ENCODE results near the gene AK8.

Gene AK8

DNA sequence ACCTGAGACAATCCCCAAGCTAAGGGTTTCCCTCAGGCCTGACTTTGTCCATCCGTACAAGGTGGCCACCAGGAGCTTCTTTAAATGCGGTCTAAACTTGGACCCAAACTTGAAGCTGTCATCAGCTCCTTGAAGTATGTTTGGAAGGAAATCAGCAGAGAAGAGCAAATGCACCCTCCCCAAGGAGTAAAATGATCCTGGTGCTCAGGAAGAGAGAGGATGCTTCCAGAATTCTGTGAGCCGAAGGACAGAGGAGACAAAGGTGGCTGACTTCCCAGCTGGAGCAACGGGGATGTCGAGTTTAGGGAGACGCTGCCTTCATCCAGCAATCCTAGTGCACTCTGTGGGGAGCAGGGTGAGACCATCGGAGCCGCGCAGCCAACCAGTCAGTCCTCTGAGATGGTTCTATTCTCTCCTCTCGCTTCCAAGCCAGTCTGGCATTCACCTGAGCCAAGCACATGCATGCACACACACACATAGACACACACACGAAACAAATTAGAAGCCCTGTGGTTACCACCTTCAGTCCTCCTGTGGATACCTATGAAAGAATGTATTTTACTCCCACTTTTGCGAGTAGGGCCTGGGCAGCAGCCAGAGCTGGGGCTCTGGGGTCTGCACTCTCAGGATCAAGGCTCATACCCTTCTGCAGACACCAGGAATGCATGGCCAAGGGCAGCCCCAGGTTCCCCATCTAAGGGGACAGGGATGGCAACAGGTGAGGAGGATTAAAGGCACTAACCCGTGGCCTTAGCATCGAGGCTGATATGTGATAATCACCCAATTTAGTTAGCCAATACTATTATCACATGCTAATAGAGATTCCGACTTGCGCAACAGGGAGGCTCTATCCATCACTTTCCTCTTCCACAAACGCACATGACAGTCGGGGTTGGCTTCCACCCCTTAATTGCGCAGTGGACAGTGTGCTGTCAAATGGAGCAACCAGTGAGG is 132.1 kb downstream of the AK8 start:
- no peak for DNase-seq (ENCODE audit: extremely low read depth in 1 of 2, low read depth in 1 of 2)

DNA sequence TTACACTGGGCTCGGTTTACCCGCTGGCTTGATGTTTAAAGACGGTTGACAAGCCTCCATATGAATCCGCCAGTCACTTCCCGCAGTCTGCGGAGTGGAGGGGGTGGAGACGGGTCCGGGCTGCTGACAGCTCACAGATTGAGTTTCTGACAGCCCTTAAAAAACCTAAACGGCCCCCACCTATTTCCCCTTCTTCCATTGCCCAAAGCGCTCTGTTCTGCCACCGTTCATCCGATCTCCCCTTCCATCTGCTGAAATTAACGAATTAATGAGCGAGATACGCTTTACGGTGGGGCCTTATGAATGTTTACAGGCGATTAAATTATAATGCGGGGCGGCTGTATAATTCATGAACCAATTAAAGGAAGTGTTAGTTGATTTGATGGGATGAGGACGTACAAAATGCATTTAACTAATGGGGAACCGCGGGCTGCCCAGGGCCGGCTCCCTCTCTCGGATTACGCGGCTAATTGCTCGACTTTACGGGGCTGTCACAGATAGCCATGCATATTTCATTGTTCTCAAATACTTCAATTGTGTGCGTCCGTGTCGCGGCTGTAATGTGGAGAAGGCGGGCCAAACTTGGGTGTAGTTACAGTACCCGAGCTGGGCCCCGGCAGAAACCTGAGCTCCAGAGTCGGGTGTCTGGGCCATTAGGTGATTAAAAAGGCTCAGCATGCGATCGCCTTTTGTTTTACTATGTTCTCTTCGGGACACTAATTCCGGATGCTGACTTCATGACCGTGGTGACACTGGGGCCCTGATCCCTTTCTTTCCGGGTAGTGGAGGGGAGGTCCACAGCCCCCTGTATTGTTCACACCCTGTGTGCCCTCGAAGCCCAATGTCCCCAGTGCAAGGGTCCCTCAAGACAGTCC is 133.0 kb downstream of the AK8 start:
- DNase-seq (ENCODE audit: extremely low read depth in 1 of 2, low read depth in 1 of 2): no peak

DNA sequence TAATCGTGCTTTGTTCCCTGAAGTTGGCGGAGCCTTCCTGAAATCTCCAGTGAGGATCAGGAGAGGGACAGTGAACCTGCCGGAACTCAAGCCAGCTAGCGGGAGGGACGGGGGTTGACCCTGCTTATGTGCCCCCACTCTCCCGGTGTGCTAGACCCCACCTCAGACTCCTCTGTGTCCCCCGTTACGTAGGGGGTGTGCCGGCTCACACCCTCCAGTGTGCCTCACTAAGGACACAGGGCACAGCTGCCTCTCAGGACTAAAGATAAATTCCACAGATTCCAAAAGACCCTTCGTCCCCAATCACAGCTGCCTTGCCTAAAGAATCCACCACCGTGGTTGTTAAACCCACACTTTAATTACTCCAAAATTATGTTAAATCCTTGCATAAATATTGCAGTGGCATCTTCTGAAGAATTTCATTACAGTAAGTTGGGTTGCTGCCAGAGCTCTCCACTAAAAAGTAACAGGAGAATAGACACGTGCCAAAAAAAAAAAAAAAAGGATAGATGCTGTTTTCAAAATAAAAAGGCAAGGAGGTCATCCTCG is 134.1 kb downstream of the AK8 start:
- DNase-seq (ENCODE audit: extremely low read depth in 1 of 2, low read depth in 1 of 2): no peak

DNA sequence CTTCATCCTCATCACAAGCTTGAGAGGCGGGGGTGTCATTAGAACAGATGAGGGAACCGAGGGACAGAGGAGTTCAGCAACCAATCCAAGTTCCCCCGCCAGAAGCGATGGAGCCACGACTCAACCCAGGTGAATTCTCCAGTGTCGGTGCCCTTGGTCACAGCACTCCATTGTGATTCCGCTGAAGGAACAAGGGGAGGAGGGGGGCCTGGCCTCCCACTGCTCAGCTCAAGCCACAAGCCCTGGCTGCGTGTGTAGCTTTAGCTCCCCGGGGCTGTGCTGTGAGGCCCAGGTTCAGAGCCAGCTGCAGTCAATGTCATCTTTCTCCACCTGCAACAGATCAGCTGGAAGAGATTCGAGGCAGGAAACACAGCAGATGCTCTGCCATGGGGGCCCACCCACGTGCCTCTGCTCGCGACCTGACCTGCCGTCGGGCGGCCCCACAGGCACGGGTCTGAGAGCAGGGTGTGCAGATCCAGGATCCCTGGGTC is 135.2 kb downstream of the AK8 start:
- DNase-seq (ENCODE audit: extremely low read depth in 1 of 2, low read depth in 1 of 2): no peak

DNA sequence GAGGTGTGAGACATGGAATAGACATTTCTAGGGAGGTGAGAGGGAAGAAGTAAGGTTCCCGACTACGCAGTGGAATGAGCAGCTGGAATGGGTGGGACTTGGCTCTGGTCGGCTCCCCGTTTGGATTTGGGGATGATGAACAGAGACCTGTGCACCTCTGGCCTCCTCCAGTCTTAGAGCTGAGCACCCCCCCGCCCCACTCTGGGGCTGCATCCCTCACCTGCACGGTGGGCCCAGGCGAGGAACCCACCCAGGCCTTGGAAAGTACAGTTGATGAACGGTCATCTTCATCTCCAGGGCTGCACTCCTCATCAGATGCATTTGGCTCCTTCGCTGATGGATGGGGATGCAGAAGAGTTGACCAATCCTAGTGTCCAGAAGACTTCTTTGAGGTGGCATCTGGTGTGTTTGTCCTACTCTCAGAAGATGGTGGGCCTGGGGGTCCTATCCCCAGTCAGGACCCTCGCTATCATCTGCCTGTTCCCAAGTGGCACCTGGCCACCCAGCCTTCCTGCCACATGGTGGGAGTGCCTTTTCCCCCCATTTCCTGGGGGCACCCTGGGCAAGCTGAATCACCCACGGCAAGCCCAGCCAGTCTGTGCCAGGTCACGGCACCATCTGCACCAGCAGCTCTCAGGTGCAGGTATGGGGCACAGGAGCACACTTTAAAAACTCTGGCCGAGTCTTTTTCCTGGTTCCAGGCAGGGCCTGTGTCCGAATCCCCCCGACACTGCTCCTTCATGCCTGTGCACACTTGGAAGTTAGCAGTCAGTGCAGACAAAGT is 137.4 kb downstream of the AK8 start:
- DNase-seq (ENCODE audit: extremely low read depth in 1 of 2, low read depth in 1 of 2): no peak

DNA sequence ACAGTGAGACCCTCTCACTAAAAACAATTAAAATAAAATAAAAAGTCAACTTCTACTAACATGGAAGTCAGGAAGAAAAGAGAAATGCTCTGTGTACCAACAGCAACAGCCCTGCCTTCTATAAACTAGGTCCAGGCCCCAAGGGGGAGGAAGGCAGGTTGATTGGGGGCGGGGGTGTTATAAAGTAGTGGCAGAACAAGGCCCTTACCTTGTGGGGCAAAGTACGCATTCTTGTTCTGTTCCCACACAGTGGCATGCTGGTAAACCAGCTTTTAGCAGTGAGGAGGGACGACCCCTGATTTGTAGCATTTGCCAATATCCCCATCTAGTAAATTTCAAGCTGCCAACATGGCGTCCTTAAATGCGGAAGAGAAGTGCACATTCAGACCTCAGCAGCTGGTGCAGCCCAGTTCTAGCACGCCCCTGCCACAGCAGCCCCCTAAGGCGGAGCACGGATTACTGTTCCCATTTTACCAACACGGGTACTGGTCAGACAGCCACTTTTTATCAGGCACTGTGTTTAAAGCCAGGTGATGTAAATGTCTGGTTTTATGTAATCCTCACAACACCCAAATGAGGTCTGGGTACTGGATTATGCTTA is 138.3 kb downstream of the AK8 start:
- no peak for DNase-seq (ENCODE audit: extremely low read depth in 1 of 2, low read depth in 1 of 2)

DNA sequence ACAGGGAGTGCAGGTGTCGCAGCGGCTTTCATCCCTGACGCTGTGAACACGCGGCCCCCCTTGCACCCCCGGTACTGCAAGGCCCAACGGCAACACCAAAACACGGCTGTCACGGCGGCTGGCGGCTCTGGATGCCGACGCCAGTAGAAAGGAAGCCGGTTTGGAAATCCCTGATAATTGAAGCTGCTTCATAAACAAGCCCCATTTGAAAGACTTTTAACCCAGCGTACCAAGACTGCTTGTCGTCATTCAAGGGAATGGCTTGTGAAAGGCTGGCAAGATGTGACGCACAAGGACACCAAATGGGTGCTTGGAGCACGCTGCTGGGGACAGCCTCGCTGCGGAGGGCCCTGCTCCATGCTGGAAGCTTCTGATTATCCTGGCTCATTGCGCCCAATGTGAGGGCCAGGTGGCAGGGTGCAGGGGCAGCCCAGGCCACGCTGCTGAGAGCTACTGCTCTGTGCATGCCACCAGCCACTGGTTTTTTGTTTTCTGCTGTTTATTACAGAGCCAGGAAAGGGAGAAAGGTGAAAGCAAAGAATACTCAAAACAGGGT is 144.7 kb downstream of the AK8 start:
- no peak for DNase-seq (ENCODE audit: extremely low read depth in 1 of 2, low read depth in 1 of 2)

DNA sequence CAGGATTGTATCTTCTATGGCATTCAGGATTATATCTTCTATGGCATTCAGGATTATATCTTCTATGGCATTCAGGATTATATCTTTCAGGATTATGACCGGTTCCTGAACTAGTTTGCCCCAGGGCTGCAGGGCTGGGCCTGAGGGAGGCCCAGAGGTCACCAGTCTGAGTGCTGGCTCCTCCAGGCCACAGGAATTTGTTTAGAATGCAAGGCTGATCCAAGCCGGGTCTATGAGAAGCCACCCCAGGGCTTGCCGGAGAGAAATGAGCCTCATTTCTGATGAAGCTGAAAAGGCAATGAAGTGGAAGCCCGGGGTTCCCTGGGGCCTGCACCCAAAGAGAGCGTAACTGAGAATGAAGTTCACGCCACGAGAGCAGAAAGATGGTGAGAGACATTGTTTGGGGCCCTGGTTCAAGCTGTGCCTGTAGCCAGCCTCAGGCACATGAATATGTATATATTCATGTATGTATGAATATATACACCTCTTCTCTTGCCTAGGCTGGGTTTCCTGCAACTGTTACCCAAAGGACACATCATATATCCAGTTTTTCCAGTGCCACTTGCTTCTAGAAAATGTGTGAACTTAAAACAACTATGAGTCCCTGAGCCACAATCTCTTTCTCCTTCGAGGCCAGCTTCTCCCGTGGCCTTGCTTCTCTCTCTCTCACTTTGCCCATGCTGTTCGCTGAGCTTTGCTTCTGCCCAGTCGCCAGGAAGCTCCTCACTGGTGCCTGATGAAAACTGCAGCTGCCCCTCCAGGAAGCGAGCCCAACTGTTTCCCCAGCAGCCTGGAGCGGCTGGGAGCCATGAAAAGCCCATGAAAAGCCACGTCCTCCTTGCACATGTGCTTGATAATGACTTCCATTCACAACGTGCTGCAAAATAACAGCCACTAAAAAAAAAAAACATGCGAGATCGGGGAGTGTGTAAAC is 145.5 kb downstream of the AK8 start:
- DNase-seq (ENCODE audit: extremely low read depth in 1 of 2, low read depth in 1 of 2): no peak

DNA sequence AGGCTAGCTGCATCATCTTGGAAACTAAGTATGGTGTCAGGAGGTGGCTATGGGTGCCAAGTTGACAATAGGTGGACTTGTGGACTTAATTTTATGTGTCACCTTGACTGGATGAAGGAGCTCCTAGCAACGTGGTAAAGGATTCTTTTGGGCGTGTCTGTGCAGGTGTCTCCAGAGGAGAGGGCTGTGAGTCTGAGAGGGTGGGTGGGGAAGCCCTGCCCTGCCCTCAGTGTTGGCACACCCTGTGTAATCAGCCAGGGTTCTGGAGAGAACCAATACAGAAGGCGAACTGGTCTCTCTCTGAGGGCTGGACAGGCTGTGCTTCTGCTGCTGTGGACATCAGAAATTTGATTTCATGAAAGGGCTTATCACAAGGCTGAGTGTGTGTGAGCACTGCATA is 146.9 kb downstream of the AK8 start:
- DNase-seq (ENCODE audit: extremely low read depth in 1 of 2, low read depth in 1 of 2): no peak

DNA sequence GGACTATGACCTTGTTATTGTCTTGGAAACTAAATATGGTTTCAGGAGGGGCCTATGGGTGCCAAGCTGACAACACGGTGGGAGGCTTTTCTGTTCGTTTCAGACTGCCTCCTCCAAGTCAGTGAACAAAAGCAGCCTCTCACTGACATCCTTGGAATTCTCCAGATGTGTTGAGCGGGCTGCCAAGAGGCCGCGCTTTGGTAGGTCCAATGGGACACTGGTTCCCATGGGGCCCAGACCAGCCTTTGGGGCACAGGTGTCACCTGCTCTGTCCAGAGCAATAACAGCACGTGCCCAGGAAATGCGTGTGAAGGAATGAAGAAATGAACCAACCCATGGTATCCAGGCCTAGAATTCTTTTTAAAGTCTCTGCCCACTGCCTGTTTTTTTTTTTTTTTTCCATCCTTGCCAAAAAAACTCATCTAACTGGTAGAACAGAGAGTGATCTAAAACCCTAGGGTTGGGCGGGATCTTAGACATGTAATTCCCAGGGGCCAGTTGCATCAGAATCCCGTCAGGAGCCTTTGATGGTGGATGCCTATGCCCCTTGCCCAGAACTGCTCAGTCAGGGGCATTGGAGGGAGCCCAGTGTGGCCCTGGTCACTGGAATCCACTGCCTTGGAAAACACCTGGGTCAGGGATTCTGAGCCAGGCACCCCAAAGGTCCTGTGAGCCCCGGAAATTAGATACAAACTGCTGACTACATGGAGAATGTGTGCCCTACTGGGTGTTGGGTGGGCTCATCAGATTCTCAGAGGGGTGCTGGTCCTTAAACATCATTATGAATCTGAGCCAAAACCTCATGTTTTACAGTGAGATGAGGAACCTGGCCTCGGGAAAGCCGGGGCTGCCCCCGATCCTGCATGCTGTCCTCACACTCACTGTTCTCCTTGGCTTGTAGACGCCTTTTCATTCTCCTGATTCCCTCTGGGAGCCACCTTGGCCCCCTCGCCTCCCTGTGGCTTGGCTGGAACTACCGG is 147.7 kb downstream of the AK8 start:
- no peak for DNase-seq (ENCODE audit: extremely low read depth in 1 of 2, low read depth in 1 of 2)

DNA sequence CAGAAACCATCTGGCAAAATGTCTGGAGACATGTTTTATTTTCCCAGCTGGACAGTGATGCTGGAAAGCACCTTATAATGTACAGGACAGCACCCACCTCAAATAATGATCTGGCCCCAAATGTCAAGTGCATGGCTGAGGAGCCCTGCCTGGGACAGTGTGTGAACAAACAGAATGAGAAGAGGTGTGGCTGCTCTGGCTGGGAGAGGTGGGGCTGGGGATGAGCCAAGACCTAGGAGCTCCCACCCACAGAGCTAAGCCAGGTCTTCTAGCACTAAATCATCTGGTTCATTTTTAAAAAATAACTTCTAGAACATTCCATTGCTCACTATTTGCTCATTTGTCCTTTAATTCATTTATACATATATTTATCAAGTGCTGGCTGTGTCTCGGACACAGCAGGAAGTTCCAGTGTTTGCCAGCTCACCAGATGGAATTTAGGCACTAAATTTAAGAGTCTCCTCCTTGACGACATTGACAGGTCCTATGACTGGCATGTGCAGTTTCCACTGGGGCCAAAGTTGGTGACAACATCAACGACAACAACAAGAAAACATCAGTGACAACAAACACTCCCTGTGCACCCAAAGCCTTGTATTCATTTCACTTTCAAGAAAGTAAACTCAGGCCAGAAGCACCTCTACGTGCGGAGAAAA is 148.7 kb downstream of the AK8 start:
- no peak for DNase-seq (ENCODE audit: extremely low read depth in 1 of 2, low read depth in 1 of 2)

DNA sequence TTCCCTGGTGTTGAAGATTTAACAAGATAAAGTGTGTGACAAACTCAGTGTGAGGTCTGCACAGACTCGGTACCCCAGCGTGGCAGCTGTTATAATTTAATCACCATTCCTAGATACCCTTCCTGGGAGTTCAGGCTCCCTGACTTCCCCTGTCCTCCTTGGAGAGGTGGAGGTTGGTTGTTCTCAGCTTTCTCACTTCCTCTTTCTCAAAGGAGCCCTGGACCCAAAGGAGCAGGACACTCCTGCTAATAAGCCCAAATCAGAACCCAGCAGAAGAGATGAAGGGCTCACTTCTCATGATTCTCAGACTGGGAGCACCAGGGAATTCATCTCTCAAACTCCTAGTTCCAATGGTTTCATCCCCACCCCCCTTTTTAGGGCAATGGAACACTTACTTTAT is 149.6 kb downstream of the AK8 start:
- DNase-seq (ENCODE audit: extremely low read depth in 1 of 2, low read depth in 1 of 2): no peak

DNA sequence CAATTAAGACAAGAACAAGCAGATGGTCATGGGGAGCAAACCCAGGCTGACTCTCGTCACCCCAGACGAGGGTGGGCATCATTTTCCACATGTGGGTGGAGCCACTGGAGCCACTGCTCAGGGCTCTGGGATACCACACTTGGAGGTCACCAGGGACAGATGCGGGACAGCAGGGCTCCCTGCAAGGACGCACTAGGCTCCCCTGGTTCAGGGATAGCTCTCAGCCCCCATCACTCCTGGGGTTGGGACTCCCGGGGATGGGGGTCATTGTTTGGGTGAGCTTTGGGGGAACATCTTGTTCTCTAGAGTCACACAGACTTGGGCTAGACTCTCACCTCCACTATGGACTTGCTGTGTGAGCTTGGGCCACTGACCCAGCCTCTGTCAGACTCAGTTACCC is 150.0 kb downstream of the AK8 start:
- DNase-seq (ENCODE audit: extremely low read depth in 1 of 2, low read depth in 1 of 2): no peak

DNA sequence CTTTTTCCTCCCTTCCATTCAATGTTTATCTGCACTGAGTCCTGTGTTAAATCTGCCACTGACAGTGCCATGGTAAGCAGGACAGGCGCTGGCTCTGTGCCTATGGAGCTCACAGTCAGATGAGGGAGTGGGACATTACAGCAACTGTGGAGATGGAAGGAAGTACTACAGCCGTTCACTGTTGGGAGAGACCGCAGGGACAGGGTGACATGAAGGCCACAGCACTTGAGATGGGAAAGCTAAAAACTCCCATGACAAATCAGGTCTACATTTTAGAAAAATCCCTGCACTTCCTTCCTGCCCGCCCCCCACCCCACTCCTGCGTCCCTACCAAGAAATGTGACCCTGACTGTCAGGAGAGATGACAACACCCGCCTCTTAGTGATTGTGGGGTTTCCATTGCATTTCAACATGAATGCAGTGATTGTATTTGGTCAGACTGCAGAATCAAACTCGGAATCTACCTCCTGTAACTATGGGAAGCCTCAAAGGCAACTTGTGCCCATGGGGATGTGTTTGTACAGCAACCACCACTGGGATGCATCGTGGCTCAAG is 151.4 kb downstream of the AK8 start:
- DNase-seq (ENCODE audit: extremely low read depth in 1 of 2, low read depth in 1 of 2): no peak

DNA sequence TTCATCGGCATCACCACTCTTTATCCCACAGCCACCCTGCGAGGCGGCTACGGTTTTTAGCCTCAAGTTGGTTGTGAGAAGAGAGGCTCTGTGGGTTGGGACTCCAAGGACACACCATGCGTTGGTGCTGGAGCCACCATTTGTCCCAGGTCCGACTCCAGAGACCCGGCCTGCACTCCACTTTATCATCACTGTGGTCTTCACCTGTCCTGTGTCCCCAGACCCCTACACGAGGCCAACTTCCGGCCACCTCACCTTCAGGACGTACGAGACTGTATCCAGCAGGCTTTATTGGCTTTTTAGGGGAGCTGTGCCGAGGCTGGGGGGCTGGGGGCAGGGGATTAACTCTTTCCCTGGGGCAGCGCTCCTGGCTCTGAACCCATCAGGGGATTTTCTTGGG is 152.8 kb downstream of the AK8 start:
- DNase-seq (ENCODE audit: extremely low read depth in 1 of 2, low read depth in 1 of 2): no peak

DNA sequence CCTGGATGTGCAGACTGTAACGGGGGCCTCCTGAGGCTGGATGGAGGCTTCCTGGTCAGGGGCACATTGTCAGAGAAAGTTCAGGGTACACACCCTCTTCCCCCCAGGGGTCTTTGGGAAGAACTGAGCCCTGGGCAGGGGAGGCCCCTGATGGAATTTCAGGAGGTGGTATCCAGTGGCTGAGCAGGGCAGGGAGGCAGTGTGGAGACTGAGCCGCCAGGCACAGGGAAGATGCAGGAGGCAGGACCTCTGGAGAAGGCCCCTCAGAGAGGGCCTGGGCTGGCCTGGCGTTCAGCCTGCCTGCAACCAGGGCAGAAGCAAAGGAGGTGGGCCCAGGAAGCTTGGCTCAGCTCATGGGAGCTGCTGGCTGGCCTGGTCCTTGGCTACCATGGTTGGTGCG is 154.3 kb downstream of the AK8 start:
- DNase-seq (ENCODE audit: extremely low read depth in 1 of 2, low read depth in 1 of 2): no peak

DNA sequence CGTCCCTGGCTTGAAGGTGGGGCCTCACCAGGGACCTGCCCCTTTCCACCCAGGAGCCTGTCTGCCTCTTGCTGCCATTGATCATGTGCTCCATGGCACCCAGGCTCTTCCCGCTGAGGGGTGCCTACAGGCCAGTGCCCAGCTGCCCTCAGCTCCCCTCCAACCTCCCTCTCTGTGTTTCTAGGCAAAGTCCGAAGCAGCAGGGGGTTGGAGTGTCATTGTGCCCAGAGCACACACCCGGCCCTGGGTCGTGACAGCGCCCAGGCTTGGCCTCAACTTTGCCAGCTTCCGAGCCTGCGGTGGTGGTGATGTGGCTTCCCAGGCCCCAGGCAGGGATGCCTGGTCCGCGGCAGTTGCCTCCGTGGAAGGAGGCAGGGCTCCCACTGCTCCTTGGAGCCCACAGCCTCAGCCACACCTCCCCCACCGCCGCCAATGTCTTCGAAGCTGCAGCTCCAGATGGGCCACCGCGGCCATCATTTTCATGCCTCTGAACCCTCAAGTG is 155.5 kb downstream of the AK8 start:
- DNase-seq (ENCODE audit: extremely low read depth in 1 of 2, low read depth in 1 of 2): no peak

All from stimulated activated CD8-positive, alpha-beta memory T cell treated with anti-CD3 and anti-CD28 coated beads, Interleukin-7, amount 100 ng/mL, for 48 hours (primary cell).